NCI-H128 (cell line): Measurements from ENCODE around the gene ABCA2.

Experiments used
- DNase-seq: peaks from one replicate; lab custom pipeline; 2025; ENCODE audit not compliant: unreplicated experiment; lab: John Stamatoyannopoulos, UW

ABCA2 gene

DNA sequence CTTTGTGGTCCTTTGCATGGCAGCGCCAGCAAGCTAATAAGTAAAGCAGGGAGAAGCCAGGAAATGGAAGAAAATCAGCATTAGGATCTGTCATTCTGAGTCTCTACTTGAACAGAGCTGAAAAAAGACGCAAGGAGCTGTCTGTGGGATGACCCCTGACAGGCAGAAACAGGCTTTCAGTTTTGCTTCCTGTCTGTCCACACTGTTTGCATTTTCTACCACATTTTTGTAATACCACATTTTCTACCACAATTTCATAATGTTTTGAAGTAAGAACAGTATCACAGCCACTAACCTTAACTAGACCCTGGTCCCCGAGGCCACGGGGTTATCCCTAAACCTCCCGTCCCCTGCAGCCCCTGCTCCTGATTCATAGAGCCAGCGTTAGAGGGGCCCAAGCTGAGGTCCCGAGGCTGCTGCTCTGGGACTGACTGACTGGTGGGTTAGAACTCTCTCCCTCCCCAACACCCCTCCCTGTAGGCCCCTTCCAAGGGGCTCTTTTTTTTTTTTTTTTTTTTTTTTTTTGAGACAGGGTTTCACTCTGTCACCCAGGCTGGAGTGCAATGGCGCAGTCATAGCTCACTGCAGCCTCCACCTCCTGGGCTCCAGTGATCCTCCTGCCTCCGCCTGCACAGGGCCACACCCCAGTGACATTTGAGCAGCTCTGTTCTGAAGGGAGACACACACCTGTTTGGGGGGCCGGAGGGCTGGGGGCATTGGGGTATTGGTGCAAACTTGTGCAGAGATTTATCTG is 27.7 kb downstream of the ABCA2 start:
- no peak for DNase-seq

DNA sequence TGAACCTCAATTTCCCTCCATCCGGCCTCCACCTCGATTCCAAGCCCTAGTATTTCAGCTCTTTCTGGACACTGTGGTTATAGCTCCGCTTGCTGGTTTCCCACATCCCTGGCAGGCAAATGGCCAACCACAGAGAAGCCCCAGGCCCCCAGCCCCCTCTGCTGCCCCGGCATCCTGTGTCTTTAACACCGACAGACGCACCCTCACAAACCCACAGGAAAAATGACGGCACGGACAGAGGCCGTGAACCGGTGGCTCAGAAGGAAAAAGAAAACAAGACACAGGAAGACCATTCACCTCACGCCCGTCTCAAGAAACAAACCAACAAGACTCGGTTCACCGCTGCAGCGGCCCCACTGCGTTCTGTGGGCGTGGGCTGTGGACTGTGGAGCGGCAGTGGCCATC is 30.2 kb downstream of the ABCA2 start:
- no peak for DNase-seq

DNA sequence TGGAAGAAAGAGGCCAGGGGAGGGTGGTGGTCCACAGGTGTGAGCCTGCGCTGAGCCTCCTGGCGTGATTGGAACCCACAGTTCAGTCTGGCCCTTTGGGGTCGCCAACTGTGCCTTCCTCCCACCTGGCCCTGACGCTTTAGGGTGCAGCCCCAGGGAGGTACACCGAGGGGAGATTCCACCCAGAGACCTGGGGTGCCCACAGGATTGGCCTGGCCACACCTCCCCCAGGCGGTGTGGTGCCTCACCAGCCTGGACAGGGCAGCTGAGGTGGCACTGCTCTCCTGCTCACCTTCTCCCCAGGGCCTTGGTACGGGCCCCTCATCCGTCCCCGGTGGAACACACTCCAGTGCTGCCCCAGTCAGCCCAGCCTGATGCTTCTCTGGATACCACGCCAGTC is 30.7 kb downstream of the ABCA2 start:
- DNase-seq, result no peak

DNA sequence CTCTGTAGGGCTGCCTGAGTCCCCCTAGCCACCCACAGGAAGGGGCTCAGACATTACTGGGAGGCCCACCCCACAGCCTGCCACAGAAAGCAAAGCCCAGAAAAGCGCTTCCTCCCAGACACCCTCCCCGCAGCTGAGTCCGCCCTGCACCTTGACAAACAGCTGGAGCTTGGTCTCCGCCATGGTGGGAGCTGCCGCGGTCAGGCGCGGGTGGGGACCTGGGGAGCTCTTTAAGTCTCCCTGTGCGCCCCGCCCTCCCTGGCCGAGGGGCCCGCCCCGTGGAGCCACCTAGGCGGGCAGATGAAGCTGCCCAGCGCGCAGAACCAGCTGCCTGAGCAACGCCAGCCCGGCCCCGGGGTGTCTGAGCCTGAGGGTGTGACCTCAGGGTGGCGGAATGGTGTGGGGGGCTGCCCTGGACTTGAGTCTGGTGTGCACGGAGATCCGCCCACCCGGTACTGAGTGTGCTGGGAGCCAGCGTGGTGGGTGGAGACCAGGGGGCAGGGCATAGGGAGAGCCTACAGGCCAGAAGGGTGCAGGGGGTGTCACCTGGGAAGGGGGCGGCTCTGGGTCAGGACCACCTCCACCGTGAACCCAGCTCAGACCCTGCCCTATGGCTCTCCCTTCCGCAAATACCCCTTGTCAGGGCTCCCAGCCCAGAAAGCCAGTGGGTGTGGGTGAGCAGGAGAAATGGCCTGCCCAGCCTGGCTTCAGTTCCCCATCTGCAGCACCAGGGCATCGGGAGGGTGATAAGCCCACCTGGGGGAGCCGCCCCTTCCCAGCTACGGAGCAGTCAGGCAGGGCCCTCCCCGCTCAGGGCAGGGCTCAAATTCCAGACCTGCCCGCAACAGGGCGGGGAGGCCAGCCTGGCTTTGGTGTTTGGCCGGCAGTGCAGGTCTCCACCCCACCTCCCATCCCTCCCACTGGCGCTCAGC is 31.4 kb downstream of the ABCA2 start, which contains the start of gene CLIC3:
Gene CLIC3, minus strand, starts transcription at position 208 of the 932 bp plus-strand sequence. Its CDS starts 25 bp downstream, at position 183.
- DNase-seq, result no peak

DNA sequence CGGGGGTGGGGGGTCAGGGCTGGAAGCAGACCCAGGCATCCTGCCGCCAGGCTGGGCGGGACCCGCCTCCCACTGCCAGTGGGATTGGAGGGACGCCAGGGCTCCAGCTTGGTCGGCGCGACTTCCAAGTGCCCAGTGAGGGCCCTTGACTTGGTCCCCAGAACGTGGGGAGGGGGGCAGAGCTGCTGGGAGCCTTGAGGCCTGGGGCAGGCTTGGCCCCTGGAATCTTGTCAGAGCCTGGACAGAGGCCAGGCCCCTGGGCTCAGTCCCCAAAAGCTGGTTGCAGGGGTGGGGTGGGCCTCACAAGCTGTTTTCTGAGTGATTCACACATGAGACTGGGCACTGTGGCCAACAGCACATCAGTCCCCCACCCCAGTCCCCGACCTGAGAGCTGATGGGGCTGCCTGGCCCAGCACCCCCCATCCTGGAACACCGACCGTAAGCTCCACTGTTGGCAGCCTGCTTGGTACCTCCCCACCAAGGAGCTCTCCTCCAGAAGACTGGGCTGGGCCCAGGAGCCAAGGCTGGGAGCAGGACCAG is 32.2 kb downstream of the ABCA2 start:
- no peak for DNase-seq

DNA sequence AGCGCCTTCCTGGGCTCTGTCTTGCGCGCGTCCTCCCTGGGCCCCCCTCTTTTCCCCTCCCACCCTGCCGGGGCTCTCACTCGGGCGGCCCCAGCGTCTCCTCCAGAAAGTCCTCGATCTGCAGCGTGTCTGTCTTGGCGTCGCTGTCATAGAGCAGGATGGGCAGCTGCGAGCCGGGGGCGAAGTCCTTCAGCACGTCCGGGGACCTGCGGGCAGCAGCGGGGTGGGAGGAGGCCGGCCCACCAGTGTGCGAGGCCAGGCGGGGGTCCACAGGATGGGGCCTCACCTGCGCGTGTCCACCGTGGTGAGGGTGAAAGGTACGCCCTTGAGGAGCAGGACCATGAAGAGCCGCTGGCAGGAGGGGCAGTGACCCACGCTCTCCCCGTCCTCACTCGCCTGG is 32.7 kb downstream of the ABCA2 start:
- DNase-seq, result no peak

DNA sequence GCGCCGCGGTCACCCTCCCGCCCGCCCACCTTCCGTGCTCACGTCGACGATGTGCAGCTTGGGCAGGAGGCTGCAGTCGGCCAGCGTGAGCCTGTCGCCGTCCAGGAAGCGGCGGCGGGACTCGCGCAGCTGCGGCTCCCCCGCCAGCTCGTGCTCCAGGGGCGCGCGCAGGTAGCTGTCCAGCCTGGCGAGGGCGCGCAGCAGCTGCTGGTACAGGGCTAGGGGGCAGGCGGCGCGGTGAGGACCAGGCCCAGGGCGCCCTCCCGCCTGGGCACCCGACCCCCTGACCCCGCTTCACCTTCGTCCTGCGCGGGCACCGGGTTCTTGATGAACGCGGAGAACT is 33.2 kb downstream of the ABCA2 start:
- DNase-seq, result no peak

DNA sequence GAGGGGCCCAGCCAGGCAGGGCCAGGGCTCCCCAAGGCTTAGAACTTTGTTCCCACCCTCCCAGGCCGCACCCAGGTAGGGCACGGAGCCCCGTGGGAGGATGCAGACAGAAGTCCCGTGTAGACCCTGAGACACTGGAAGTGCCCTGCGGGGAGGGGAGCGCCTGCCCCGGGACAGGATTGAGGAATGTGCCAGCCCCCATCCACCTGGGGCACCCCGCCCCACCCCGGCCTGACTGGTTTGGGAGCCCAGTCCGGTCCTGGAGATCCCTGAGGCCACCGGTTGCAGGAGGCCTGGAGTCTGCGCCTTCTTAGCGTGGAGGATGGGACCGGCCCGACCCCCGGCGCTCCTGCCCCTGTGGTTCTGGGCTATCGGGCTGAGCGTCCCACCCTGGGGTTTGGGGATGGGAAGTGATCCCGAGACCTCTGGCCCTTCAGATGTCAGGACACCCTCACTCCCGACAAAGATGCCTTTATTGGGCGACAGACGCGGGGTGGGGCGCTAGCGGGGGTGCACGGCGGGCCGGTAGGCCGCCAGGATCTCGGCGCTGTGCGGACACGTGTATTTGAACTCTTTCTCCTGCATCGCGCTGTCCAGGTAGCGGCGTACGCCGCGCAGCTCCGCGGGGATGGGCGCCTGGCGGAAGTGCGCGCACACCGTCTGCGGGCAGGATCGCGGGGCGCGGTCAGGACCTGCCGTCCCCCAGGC is 33.7 kb downstream of the ABCA2 start:
- no peak for DNase-seq

DNA sequence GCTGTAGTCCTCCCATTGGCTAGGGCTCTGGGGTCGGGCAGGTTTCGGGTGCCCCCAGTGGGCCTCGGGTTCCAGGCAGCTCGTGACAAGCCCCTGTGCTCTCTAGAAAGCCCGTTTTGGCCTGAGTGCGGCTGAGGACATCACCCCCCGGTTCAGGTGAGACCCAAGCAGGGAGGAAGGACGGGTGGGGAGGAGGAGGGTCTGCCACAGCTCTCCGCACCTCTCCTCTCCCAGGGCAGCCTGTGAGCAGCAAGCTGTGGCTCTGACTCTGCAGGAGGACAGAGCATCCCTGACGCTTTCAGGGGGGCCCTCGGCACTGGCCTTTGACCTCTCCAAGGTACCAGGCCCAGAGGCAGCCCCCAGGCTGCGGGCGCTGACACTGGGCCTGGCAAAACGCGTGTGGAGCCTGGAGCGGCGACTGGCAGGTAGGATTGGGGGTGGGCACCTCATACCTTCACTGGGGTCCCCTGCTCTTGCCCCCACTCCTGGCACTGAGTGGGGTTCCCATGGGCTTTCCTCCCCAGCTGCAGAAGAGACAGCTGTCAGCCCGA is 35.1 kb downstream of the ABCA2 start:
- DNase-seq, result no peak

DNA sequence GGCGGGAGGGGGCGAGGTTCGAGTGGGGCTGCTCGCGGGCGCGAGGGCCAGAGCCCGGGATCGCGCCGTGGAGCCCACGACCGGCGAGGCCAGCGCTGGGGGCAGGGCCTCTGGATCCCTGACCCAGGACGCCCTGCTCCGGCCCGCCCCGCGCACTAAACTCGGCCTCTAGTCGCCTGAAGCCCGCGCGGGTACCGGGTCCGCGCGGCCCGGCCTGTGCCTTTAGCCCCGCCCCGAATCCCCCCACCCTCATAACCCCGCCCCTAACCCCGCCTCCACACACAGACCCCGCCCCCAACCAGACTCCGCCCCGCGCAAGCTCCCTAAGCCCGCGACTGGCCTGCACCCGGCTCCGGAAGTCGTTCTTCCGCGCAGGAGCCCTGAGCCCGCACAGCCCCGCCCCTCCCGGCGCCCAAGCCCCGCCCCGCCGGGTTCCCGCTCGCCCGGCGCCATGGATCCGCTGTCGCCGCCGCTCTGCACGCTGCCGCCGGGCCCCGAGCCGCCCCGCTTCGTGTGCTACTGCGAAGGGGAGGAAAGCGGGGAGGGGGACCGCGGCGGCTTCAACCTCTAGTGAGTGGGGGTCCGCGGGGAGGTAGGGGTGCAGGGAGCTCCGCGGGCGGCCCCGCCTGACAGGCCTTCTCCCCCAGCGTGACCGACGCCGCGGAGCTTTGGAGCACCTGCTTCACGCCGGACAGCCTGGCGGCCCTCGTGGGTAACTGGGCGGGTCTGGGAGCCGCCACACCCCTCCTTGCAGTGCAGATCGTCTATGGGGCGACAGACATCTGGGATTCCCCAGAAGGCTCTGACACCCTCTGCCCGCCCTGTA is 35.8 kb downstream of the ABCA2 start, which contains the start of gene PAXX:
Gene PAXX, plus strand, starts transcription at position 430 of the 826 bp plus-strand sequence. Its CDS starts 22 bp downstream, at position 452.
- peak; percentile 80 for DNase-seq

DNA sequence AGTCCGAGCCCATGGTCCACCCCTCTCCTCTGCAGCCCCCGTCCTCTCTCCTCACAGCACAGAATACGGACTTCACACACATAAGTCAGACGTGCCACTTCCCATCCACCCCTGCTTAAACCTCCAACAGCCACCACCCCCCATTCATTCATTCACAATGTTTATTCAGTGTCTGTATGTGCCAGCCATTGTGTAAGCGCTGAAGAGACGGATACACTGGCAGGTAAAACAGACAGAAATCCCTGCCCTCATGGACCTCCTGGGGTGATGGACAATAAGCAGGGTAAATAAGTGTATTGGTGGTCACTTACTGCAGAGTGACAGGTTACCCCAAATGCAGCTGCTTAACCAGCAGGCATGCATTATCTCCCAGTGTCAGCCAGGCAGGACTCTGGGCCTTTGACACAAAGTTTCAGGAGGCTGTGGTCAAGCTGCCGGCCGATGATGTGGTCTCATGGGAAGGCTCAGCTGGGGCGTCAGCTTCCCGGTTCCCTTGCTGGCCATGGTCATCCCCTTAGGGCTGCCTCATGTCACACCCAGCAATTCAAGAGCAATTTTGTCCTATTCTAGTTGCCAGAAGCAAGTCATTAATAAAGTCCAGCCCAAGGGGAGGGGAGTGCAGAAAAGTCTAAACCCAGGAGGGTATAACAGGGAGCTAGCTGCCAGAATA is 37.7 kb downstream of the ABCA2 start:
- DNase-seq, result no peak

DNA sequence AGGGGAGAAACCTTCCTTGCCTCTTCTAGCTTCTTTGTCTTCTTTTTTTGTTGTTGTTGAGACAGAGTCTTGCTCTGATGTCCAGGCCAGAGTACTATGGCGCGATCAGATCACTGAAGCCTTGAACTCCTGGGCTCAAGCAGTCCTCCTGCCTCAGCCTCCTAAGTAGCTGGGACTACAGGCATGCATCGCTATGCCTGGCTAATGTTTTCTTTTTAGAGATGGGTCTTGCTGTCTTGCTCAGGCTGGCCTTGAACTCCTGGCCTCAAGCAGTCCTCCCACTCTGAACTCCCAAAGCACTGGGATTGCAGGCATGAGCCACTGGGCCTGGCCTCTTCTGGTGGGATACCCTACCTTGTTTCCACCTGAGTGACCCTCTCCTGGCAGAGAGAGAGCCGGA is 39.2 kb downstream of the ABCA2 start:
- no peak for DNase-seq

DNA sequence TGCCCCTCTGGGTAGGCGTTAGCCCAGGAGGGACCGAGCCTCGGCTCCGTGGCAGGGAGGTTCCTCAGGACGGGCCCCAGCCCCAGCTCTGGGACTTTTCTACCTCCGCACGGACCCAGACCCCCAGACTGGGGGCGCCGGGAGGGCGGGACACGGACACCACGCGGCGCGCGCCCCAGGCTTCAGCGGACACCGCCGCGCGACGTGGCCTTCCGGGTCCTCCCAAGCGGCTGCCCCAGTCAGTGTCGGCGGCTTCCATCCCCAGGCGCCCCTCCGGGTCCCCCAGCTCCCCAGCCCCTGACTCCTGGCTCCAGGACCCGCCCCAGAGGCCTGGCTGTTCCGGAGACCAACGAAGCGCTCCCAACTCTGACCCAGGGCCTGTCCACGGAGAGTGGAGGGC is 42.2 kb downstream of the ABCA2 start:
- no peak for DNase-seq

DNA sequence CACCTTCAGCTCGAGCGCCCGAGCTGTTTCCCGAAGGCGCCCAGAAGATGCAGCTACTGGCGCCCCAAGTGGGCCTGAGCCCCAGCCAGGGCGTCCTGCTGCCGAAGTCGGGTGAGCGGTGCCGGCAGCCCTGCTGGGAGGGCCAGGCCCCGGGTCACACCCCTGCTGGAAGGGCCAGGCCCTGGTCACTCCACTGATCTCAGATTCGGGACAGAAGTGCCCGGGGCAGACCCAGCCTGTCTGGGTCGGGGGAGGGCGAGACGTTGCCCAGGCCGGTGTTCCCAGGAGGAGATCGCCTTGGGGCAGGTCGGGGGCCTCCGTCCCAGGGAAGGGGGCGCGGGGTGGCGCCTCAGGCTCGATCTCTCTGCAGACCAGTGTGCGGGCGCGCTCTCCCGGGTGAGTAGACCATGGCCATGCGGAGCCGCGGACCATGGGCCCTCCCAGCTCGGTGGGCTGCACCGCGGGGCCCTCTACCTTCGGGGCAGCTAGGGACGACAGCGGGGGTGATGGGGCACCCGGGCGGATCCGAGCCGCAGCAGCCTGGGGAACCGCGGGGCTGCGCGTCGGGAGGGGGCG is 42.9 kb downstream of the ABCA2 start:
- DNase-seq, result no peak

DNA sequence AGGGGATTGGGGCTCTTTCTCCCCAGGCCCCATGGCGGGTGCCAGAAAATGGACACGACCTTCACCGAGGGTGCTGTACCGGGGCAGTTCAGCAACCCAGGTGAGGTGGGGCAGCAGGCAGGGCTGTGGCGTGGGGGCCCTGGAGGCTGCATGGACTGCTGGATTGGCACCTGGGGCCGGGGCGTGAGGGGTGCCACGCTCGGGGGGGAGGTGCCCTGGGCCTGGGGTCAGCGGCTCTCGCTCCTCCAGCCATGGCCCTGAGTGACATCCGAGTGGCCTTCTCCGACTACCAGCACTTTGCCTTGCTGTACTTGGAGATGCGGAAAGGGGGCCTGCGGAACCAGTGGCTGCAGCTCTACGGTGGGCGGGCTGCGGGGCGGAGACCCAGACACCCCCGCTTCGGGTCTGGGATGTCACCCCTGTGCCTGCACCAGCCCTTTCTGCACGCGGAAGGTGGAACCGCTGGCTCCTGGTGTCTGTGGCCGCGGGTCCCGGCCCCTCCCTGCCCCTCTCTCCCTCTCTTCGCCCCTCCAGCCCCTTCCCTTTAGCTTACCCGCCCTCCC is 43.5 kb downstream of the ABCA2 start:
- no peak for DNase-seq

DNA sequence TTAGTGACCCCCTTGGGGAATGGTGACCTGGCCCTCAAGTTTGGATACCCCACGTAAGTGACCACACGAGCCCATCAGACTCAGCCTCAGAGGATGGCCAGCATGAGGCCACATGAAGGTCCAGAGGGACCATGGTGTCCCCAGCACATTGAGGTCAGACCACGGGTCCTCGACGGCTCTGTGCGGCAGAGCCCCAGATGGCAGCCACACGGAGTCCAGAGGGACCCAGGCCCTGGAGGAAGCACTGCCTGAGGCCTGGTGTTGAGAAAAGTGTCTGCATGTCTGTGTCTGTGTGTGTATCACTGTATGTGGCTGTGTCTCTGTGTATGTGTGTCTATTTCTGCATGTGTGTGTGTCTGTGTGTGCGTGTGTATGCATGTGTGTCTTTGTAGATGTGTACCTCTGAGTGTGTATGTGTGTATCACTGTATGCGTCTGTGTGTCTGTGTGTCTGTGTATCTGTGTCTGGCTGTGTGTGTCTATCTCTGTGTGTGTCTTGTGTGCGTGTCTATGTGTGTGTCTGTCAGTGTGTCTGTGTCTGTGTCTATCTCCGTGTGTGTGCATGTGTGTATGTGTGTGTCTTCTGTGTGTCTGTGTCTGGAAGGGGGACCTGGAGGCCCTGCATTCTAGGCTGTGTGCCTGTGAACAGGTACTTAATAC is 44.3 kb downstream of the ABCA2 start:
- no peak for DNase-seq

DNA sequence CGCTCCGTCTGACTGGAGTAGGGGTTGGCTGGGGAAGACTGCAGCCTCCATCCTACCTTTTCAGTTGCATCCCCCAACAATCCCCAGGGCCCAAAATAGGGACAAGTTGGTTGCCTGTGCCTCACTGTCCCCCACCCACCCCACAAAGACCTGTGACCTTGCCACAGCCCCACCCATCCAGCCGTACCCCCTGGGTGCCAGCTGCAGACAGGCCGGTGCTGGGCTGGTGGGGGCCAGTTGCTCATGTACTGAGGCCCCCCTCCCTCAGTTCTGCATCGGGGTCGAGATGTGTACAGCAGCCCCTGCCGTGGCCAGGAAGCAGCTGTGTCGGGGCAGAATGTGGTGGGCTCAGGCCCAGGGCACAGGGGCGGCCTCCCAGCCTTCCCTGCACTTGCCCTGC is 44.9 kb downstream of the ABCA2 start:
- DNase-seq, result no peak
